GM18519 (cell line): ENCODE data around the gene CEACAM5.
"Not testable (repeated sequence)": the region's sequence is repeated elsewhere in the genome, so short reads cannot be mapped to it uniquely, and the experiment has no call there.

Experiments
- ATAC-seq: cut with Tn5 transposase; IDR thresholded peaks from one replicate; pipeline ENCODE4 v1.9.1; 2021; ENCODE audit warnings: mild to moderate bottlenecking, moderate library complexity; ENCODE audit not compliant: unreplicated experiment, low FRiP score

Gene CEACAM5

GRCh38 chr19:41735071-41735600 is 26.7 kb downstream of the CEACAM5 start:
- no peak for ATAC-seq

- no peak for ATAC-seq
These were observed 30.9 kb downstream of the CEACAM5 start for GRCh38 chr19:41739361-41739760.

GRCh38 chr19:41740415-41741243 is 32.2 kb downstream of the CEACAM5 start:
- no peak for ATAC-seq

- no peak for ATAC-seq
These were observed 32.8 kb downstream of the CEACAM5 start for GRCh38 chr19:41741244-41741554.

GRCh38 chr19:41744850-41745249 is 36.4 kb downstream of the CEACAM5 start:
- ATAC-seq, result no peak

GRCh38 chr19:41745756-41746155 is 37.3 kb downstream of the CEACAM5 start:
- no peak for ATAC-seq

- no peak for ATAC-seq
These were observed 38.3 kb downstream of the CEACAM5 start for GRCh38 chr19:41746593-41747227.

GRCh38 chr19:41748012-41748411 is 39.6 kb downstream of the CEACAM5 start:
- ATAC-seq, result no peak

GRCh38 chr19:41750248-41751134 is 42.1 kb downstream of the CEACAM5 start:
- not testable (repeated sequence) for ATAC-seq

- ATAC-seq, result no peak
These were observed 44.7 kb downstream of the CEACAM5 start for GRCh38 chr19:41753159-41753558.

GRCh38 chr19:41753936-41754529 is 45.6 kb downstream of the CEACAM5 start:
- ATAC-seq, result no peak

- no peak for ATAC-seq
These were observed 47.0 kb downstream of the CEACAM5 start, which contains the start of gene CEACAM6 for GRCh38 chr19:41755328-41755913. CEACAM6 (plus strand) TSS chr19:41755530; CDS start chr19:41755639, 109 bp downstream.

- ATAC-seq, result no peak
These were observed 50.4 kb downstream of the CEACAM5 start for GRCh38 chr19:41758846-41759245.

- no peak for ATAC-seq
These were observed 58.7 kb downstream of the CEACAM5 start for GRCh38 chr19:41767115-41767514.

- ATAC-seq, result not testable (repeated sequence)
These were observed 59.7 kb downstream of the CEACAM5 start for GRCh38 chr19:41768105-41768504.

GRCh38 chr19:41769608-41770007 is 61.2 kb downstream of the CEACAM5 start:
- ATAC-seq, result no peak

- ATAC-seq, result no peak
These were observed 63.0 kb downstream of the CEACAM5 start for GRCh38 chr19:41771410-41771809.

GRCh38 chr19:41774515-41774980 is 66.1 kb downstream of the CEACAM5 start:
- ATAC-seq, result no peak

- ATAC-seq, result no peak
These were observed 68.3 kb downstream of the CEACAM5 start for GRCh38 chr19:41776700-41777099.
